GM06990 (cell line): ENCODE results near the gene TCF12.

ENCODE experiments used
- DNase-seq: peaks from one replicate; pipeline ENCODE4 v3.0.0-alpha.2; 2011; ENCODE audit not compliant: insufficient read length; ENCODE audit errors: extremely low read depth
- H3K27me3 ChIP-seq: replicated peaks from 2 replicates; pipeline ENCODE4 v1.6.0; 2011; ENCODE audit warnings: low read length; ENCODE audit not compliant: control insufficient read depth, insufficient read depth
- H3K36me3 ChIP-seq: 2 replicates; pipeline ENCODE4 v1.5.1; 2011; ENCODE audit warnings: low read length; ENCODE audit not compliant: control insufficient read depth, insufficient read depth
- H3K4me3 ChIP-seq: replicated peaks from 2 replicates; pipeline ENCODE4 v1.5.1; 2011; ENCODE audit warnings: low read depth, mild to moderate bottlenecking, control low read depth, low read length
- CTCF ChIP-seq: IDR thresholded peaks from 2 replicates; pipeline ENCODE4 v1.5.1; 2011; ENCODE audit warnings: low read length, control low read depth, mild to moderate bottlenecking, inconsistent platforms; ENCODE audit not compliant: insufficient read depth, poor library complexity, severe bottlenecking

Gene TCF12

GRCh38 chr15:57220205-57220604, 301.8 kb downstream of the TCF12 start:
- TF ChIP-seq CTCF = no peak
- H3K4me3 ChIP-seq = no peak overlapping the region
- no peak for DNase-seq
- H3K36me3 ChIP-seq = no peaks in the 10 kb centered on the region
- no peaks in the 10 kb centered on the region for H3K27me3 ChIP-seq

DNA sequence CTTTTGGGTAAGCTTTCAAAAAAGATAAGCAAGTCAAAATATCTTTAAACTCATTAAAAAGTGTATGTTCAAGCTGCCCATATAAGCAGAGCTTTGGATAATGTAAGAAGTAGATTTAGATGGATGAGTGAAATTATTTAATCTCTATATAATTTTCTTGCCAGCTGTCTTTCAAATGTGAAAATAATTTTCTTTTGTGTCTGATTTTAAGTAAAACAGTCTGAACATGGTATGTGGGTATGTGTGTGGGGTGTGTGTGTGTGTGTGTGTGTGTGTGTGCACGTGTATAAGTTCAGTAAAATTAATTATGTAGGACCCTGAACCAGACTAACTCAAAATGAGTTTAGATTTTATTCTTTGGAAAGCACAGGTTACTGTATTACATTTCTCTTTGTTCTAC, 302.7 kb downstream of the TCF12 start:
- Histone ChIP-seq H3K27me3 (no peaks in the 10 kb centered on the region), H3K36me3 (no peaks in the 10 kb centered on the region), H3K4me3 (no peak overlapping the region)
- no peak for DNase-seq
- TF ChIP-seq CTCF = no peak

DNA sequence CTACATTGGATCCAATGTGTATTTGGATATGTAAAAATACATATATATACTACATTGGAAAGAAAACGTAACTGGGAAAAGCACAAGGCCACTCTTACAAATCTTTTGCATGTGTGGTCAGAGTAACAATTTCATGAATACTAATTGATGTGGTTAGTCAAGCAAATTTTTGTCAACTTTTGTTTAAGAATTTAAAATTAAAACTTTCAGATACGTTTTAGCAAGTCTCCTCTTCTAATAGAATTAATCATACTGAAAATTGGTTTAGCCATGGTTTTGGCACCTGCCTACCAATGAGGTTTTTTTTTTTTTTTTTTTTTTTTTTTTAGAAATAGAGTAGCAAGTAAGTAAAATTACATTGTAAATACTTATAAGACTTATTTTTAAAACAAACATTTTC, 304.9 kb downstream of the TCF12 start:
- H3K4me3 ChIP-seq = no peak overlapping the region
- H3K27me3 ChIP-seq = no peaks in the 10 kb centered on the region
- TF ChIP-seq CTCF = no peak
- no peaks in the 10 kb centered on the region for H3K36me3 ChIP-seq
- no peak for DNase-seq

- no peak for DNase-seq
- TF ChIP-seq CTCF = no peak
- H3K4me3 ChIP-seq = no peak overlapping the region
- no peaks in the 10 kb centered on the region for H3K36me3 ChIP-seq
- H3K27me3 ChIP-seq = no peaks in the 10 kb centered on the region
Measured at GRCh38 chr15:57223887-57224286, 305.4 kb downstream of the TCF12 start.

DNA sequence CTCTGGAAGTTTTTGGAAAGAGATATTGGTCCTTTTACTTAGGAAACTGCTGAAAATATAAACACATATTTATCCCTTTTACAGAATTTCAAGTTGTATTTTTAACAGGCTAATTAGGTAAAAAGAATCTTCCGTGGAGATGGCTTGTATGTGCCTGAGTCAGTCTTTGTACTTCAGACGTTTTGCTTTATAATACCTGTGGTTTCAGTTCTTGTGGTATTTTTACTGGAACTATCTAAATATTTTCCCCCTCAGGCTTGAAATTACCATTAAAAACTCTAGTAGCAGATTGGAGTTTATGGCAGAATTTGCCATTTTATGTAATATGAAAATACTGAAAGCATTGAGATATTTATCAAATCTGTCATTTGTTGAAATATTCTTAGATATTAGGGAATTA, 306.2 kb downstream of the TCF12 start:
- H3K4me3 ChIP-seq = no peak overlapping the region
- no peaks in the 10 kb centered on the region for H3K36me3 ChIP-seq
- H3K27me3 ChIP-seq = no peaks in the 10 kb centered on the region
- DNase-seq = peak; percentile 8
- no peak for TF ChIP-seq CTCF

- Histone ChIP-seq H3K27me3 (no peaks in the 10 kb centered on the region), H3K36me3 (no peaks in the 10 kb centered on the region), H3K4me3 (no peak overlapping the region)
- DNase-seq = no peak
- no peak for TF ChIP-seq CTCF
Measured at GRCh38 chr15:57227166-57227565, 308.7 kb downstream of the TCF12 start.
